OCI-LY1 (cell line): Measurements from ENCODE around the gene RFNG.
A peak's percentile ranks its signal among the peaks of the same experiment; 100 is the strongest.

Source experiments
- H2AFZ ChIP-seq: fragments of 200-600 bp; sonication (generic), shearing (Covaris generic); 2 replicates; pipeline ENCODE4 v1.6.0; 2014; ENCODE audit warnings: antibody characterized with exemption, mild to moderate bottlenecking, low read length
- H3F3A ChIP-seq: fragments of 200-600 bp; sonication (generic), shearing (Covaris generic); 2 replicates; pipeline ENCODE4 v1.6.0; 2014; ENCODE audit warnings: mild to moderate bottlenecking, antibody characterized with exemption, low read length, moderate library complexity; ENCODE audit not compliant: insufficient read depth
- H3K27ac ChIP-seq: fragments of 200-600 bp; sonication (generic); 2 replicates; pipeline ENCODE4 v1.5.1; 2014; ENCODE audit warnings: low read length, mixed run types, mild to moderate bottlenecking, low read depth; ENCODE audit not compliant: poor library complexity, severe bottlenecking
- H3K27me3 ChIP-seq: fragments of 200-600 bp; sonication (generic); 2 replicates; pipeline ENCODE4 v1.6.0; 2014; ENCODE audit warnings: antibody characterized with exemption, mild to moderate bottlenecking, low read length, moderate library complexity; ENCODE audit not compliant: insufficient read depth
- H3K36me3 ChIP-seq: fragments of 200-600 bp; sonication (generic); 2 replicates; pipeline ENCODE4 v1.6.1; 2014; ENCODE audit warnings: mild to moderate bottlenecking, antibody characterized with exemption, low read length, moderate library complexity, mixed read lengths; ENCODE audit not compliant: insufficient read depth
- H3K4me1 ChIP-seq: fragments of 200-600 bp; sonication (generic); 2 replicates; pipeline ENCODE4 v1.5.1; 2014; ENCODE audit warnings: mild to moderate bottlenecking, low read length, moderate library complexity; ENCODE audit not compliant: insufficient read depth, severe bottlenecking
- H3K4me2 ChIP-seq: fragments of 200-600 bp; sonication (generic), shearing (Covaris generic); 2 replicates; pipeline ENCODE4 v1.6.1; 2014; ENCODE audit warnings: low read length
- H3K4me3 ChIP-seq: fragments of 200-600 bp; sonication (generic); 2 replicates; pipeline ENCODE4 v1.5.1; 2014; ENCODE audit warnings: low read length, low read depth, mild to moderate bottlenecking, mixed read lengths; ENCODE audit not compliant: poor library complexity, severe bottlenecking
- H3K79me2 ChIP-seq: fragments of 200-600 bp; shearing (Covaris generic); 2 replicates; pipeline ENCODE4 v1.6.1; 2016; ENCODE audit warnings: mixed run types, low read length, mixed read lengths; ENCODE audit not compliant: insufficient read depth
- H3K9ac ChIP-seq: fragments of 200-600 bp; sonication (generic), shearing (Covaris generic); 2 replicates; pipeline ENCODE4 v1.6.1; 2014; ENCODE audit warnings: mild to moderate bottlenecking, low read length, mixed read lengths
- H3K9me2 ChIP-seq: fragments of 200-600 bp; sonication (generic), shearing (Covaris generic); 2 replicates; pipeline ENCODE4 v1.6.1; 2014; ENCODE audit warnings: low read depth, mild to moderate bottlenecking, low read length, mixed read lengths
- H3K9me3 ChIP-seq: fragments of 200-600 bp; shearing (Covaris generic); 2 replicates; pipeline ENCODE4 v1.6.1; 2014; ENCODE audit warnings: low read length, mixed read lengths
- H4K20me1 ChIP-seq: fragments of 200-600 bp; sonication (generic), shearing (Covaris generic); 2 replicates; pipeline ENCODE4 v1.6.0; 2016; ENCODE audit warnings: mild to moderate bottlenecking, low read length; ENCODE audit not compliant: insufficient read depth
- CTCF ChIP-seq: fragments of 200-600 bp; sonication (generic), shearing (Covaris generic); IDR thresholded peaks from 2 replicates; pipeline ENCODE4 v1.5.1; 2017; ENCODE audit warnings: mild to moderate bottlenecking, antibody characterized with exemption, low read length, moderate library complexity, mixed read lengths
- EZH2 ChIP-seq: fragments of 200-600 bp; sonication (generic), shearing (Covaris generic); IDR thresholded peaks from 2 replicates; pipeline ENCODE4 v1.8.0; 2017; ENCODE audit warnings: borderline replicate concordance, mixed run types, mild to moderate bottlenecking, antibody characterized with exemption, low read length, moderate library complexity, mixed read lengths

The RFNG gene

GRCh38 chr17:82054351-82055022 is 2.9 kb upstream of the RFNG start:
- Histone ChIP-seq H3K79me2 (0 out of 2 replicates have a peak, but pooled peaks cover 4% of the 10 kb centered on the region), H3K4me1 (peaks cover 27% of the 10 kb centered on the region), H3K9me2 (no peaks in the 10 kb centered on the region), H2AFZ (no peak overlapping the region), H3K9ac (no peak overlapping the region), H3F3A (no peaks in the 10 kb centered on the region), H3K9me3 (no peaks in the 10 kb centered on the region), H3K27ac (no peak overlapping the region), H3K27me3 (no peaks in the 10 kb centered on the region), H3K4me2 (no peak overlapping the region), H4K20me1 (no peaks in the 10 kb centered on the region), H3K36me3 (peaks cover 61% of the 10 kb centered on the region), H3K4me3 (no peak overlapping the region)
- TF ChIP-seq CTCF (no peak), EZH2 (no peak)

DNA sequence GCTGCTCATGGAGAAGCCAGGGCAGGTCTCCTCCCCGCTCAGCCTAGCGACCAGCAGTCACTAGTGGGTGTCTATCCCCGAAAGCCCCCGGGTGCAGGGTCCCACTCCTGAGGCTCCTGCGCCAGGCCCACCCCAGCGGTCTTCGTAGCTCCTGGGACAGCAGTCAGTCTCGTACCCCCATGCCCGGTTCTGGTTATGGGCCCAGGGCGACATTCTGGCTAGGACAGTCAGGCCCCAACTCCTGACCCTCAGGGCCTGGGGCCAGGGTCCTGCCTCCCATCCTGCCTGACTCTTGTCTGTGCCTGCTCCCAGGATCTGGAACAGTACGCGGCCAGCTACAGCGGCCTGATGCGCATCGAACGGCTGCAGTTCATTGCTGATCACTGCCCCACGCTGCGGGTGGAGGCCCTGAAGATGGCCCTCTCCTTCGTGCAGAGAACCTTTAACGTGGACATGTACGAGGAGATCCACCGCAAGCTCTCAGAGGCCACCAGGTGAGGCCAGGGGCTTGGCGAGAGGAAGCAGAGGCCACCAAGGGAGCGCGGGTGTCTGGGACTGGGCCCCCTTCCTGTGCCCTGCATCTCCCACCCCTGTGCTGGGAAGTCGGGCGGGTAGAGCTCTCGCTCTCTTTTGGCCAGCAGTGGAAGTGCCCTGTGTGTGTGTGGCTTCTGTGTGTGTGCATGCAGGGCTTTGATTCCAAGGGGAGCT is 2.1 kb upstream of the RFNG start:
- H3K27ac ChIP-seq = no peak overlapping the region
- TF ChIP-seq EZH2 (no peak), CTCF (no peak)
- no peaks in the 10 kb centered on the region for H3F3A ChIP-seq
- H3K36me3 ChIP-seq = peaks cover 54% of the 10 kb centered on the region
- no peak overlapping the region; the same call in 1 of the 2 replicates for H3K4me2 ChIP-seq
- 0 out of 2 replicates have a peak, but pooled peaks cover 4% of the 10 kb centered on the region for H3K79me2 ChIP-seq
- no peak overlapping the region for H3K9ac ChIP-seq
- no peak overlapping the region for H2AFZ ChIP-seq
- H3K4me3 ChIP-seq = peak overlapping the region; percentile 100
- H3K9me2 ChIP-seq = no peaks in the 10 kb centered on the region
- no peaks in the 10 kb centered on the region for H3K27me3 ChIP-seq
- no peaks in the 10 kb centered on the region for H3K9me3 ChIP-seq
- no peaks in the 10 kb centered on the region for H4K20me1 ChIP-seq
- peaks cover 27% of the 10 kb centered on the region for H3K4me1 ChIP-seq

DNA sequence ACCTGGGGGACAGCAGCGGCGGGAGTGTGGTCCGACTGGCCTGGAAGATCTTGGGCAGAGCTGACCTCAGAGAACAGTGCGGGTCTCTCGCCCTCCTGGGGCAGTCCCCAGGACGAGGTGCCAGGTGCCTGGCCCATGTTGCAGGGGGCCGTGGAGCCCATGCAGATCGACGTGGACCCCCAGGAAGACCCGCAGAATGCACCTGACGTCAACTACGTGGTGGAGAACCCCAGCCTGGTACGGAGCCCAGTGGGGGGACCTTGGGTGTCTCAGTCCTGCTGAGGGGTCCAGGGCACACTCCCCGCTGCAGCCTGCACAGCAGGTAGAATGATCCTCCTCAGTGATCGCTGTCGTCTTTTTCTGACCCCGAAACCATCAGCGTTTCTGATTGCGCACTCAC is 1.5 kb upstream of the RFNG start:
- H3K27ac ChIP-seq = no peak overlapping the region
- peak overlapping the region; percentile 81; the same call in 1 of the 2 replicates for H3K9ac ChIP-seq
- TF ChIP-seq EZH2 = no peak
- TF ChIP-seq CTCF = no peak
- H3K36me3 ChIP-seq = peaks cover 48% of the 10 kb centered on the region
- H3K4me1 ChIP-seq = peaks cover 27% of the 10 kb centered on the region
- no peaks in the 10 kb centered on the region for H3K9me2 ChIP-seq
- peak overlapping the region; percentile 100 for H3K4me3 ChIP-seq
- H3K27me3 ChIP-seq = no peaks in the 10 kb centered on the region
- 0 out of 2 replicates have a peak, but pooled peaks cover 4% of the 10 kb centered on the region for H3K79me2 ChIP-seq
- no peaks in the 10 kb centered on the region for H3K9me3 ChIP-seq
- H2AFZ ChIP-seq = no peak overlapping the region
- H3F3A ChIP-seq = no peaks in the 10 kb centered on the region
- H3K4me2 ChIP-seq = peak overlapping the region; percentile 88
- H4K20me1 ChIP-seq = no peaks in the 10 kb centered on the region
